KMS-11 (cell line): ENCODE results near the gene CEL.
A peak's percentile ranks its signal among the peaks of the same experiment; 100 is the strongest.

Source experiments
- H2AFZ ChIP-seq: fragments of 200-600 bp; sonication (generic); 2 replicates; pipeline ENCODE4 v1.6.1; 2016; ENCODE audit warnings: antibody characterized with exemption, mixed run types, low read depth
- H3K27ac ChIP-seq: fragments of 200-600 bp; sonication (generic); 2 replicates; pipeline ENCODE4 v1.6.1; 2016; ENCODE audit warnings: mild to moderate bottlenecking, mixed run types
- H3K27me3 ChIP-seq: fragments of 200-600 bp; sonication (generic); 2 replicates; pipeline ENCODE4 v1.6.1; 2017; ENCODE audit warnings: mild to moderate bottlenecking, low read depth, mixed run types, moderate library complexity; ENCODE audit not compliant: insufficient read depth
- H3K36me3 ChIP-seq: fragments of 200-600 bp; sonication (generic); 2 replicates; pipeline ENCODE4 v1.6.1; 2017; ENCODE audit warnings: mild to moderate bottlenecking, mixed run types; ENCODE audit not compliant: insufficient read depth
- H3K4me1 ChIP-seq: fragments of 200-600 bp; sonication (generic); 2 replicates; pipeline ENCODE4 v1.6.1; 2016; ENCODE audit warnings: mild to moderate bottlenecking, low read depth, mixed run types; ENCODE audit not compliant: poor library complexity, severe bottlenecking
- H3K4me2 ChIP-seq: fragments of 200-600 bp; sonication (generic); 2 replicates; pipeline ENCODE4 v1.7.0; 2016; ENCODE audit warnings: mild to moderate bottlenecking, mixed run types
- H3K4me3 ChIP-seq: fragments of 200-600 bp; sonication (generic); IDR thresholded peaks from 2 replicates; pipeline ENCODE4 v1.6.1; 2017; ENCODE audit warnings: low read depth, low read length, mixed read lengths; ENCODE audit not compliant: insufficient read depth
- H3K79me2 ChIP-seq: fragments of 200-600 bp; sonication (generic); 2 replicates; pipeline ENCODE4 v1.6.1; 2016; ENCODE audit warnings: low read depth, mixed run types; ENCODE audit not compliant: insufficient read depth
- H3K9ac ChIP-seq: fragments of 200-600 bp; sonication (generic); 2 replicates; pipeline ENCODE4 v1.6.1; 2016; ENCODE audit warnings: mild to moderate bottlenecking, mixed run types
- H4K20me1 ChIP-seq: fragments of 200-600 bp; sonication (generic); 2 replicates; pipeline ENCODE4 v1.6.1; 2016; ENCODE audit warnings: mild to moderate bottlenecking, mixed run types; ENCODE audit not compliant: insufficient read depth
- TF ChIP-seq, protein P1 (sequence below): fragments of 200-600 bp; sonication (generic); conservative IDR thresholded peaks from 2 replicates; pipeline ENCODE4 v1.6.1; 2017; ENCODE audit warnings: low read depth, mild to moderate bottlenecking, antibody characterized with exemption, low read length, moderate library complexity, mixed read lengths

CEL gene

DNA sequence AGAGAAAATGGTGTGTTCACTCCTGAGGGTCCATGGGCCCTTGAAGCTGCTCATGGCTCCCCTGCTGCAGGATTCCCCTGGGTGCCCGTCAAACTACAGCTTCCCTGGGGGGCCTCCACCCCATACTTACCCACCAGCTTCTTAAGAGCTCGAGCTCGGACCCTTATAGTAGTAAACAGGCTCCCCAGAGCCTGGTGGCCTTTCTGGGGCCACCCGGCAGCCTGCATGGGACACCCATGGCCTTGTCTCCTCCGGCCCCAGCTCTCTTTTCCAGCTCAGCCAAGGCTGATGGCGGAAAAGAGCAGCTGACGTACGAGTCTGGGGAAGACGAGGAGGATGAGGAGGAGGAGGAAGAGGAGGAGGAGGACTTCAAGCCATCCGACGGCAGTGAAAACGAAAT, 4.2 kb upstream of the CEL start:
- H3K27ac ChIP-seq, result no peak overlapping the region
- H3K4me1 ChIP-seq, result peaks cover 29% of the 10 kb centered on the region
- no peak overlapping the region for H3K4me3 ChIP-seq
- no peaks in the 10 kb centered on the region for H3K36me3 ChIP-seq
- no peaks in the 10 kb centered on the region for H3K79me2 ChIP-seq
- no peak overlapping the region for H2AFZ ChIP-seq
- no peak overlapping the region for H3K4me2 ChIP-seq
- no peak overlapping the region for H3K9ac ChIP-seq
- H3K27me3 ChIP-seq, result no peaks in the 10 kb centered on the region
- TF ChIP-seq, protein P1, sequence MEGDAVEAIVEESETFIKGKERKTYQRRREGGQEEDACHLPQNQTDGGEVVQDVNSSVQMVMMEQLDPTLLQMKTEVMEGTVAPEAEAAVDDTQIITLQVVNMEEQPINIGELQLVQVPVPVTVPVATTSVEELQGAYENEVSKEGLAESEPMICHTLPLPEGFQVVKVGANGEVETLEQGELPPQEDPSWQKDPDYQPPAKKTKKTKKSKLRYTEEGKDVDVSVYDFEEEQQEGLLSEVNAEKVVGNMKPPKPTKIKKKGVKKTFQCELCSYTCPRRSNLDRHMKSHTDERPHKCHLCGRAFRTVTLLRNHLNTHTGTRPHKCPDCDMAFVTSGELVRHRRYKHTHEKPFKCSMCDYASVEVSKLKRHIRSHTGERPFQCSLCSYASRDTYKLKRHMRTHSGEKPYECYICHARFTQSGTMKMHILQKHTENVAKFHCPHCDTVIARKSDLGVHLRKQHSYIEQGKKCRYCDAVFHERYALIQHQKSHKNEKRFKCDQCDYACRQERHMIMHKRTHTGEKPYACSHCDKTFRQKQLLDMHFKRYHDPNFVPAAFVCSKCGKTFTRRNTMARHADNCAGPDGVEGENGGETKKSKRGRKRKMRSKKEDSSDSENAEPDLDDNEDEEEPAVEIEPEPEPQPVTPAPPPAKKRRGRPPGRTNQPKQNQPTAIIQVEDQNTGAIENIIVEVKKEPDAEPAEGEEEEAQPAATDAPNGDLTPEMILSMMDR, result no peak
- no peaks in the 10 kb centered on the region for H4K20me1 ChIP-seq

DNA sequence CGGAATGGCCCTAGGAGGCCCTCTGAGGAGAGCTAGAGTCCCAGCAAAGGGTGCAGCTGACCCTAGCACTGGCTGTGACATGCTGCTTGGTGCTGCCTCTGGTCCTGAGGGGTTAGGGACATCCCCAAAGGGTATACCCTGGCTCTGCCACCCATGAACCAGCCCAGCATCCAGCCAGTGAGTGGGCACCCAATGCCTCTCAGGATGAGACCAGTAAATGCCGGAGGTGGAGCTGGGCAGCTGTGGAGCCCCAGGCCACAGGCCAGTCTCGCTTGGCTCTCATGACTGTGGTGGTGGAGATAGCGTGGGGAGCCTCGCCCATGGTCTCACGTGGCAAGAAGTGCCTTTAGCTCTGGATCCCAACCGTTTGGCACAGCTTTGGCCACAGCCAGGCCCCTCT, 3.7 kb upstream of the CEL start:
- no peaks in the 10 kb centered on the region for H3K79me2 ChIP-seq
- H3K27ac ChIP-seq, result no peak overlapping the region
- peak overlapping the region; percentile 42; the same call in 1 of the 2 replicates for H3K4me2 ChIP-seq
- TF ChIP-seq, protein P1, result no peak
- H3K27me3 ChIP-seq, result no peaks in the 10 kb centered on the region
- no peak overlapping the region for H2AFZ ChIP-seq
- H3K4me3 ChIP-seq, result no peak overlapping the region
- H3K36me3 ChIP-seq, result no peaks in the 10 kb centered on the region
- H3K4me1 ChIP-seq, result peaks cover 29% of the 10 kb centered on the region
- no peak overlapping the region for H3K9ac ChIP-seq
- no peaks in the 10 kb centered on the region for H4K20me1 ChIP-seq

DNA sequence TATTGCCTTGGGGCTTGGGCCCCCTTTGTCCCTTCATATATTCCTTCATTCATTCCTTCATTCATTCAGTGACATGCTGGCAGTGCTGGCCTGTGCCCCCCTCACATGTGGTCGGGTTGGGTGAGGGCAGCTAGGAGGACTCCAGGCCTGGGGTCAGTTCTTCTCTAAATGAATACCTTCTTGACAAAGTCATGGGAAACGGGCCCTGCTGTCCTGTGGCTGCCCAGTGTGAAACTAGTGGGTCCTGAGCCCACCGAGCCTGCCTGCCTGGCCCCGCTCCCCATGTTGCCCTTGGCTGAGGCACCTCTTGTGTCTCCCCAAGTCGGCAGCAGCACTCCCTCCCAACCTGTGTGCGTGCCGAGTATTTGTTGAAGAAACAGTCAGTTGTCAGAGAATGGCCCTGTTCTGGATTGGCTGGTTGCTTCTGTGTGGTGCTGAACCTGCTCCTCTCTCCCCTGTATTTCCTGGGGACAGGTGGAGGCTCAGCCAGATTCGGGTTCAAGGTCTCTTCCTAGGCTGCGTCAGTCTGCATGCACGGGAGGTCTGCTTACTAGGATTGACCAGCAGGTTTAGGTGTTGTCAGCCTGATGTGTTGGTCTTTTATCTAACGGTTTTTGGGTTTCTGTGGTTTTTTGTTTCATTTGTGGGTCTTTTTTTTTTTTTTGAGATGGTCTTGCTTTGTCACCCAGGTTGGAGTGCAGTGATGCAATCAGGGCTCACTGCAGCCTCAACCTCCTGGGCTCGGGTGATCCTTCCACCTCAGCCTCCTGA, 3.0 kb upstream of the CEL start:
- peak overlapping the region; percentile 32; the same call in 1 of the 2 replicates for H3K27ac ChIP-seq
- no peaks in the 10 kb centered on the region for H3K27me3 ChIP-seq
- no peaks in the 10 kb centered on the region for H4K20me1 ChIP-seq
- no peak overlapping the region for H2AFZ ChIP-seq
- no peak overlapping the region for H3K9ac ChIP-seq
- TF ChIP-seq, protein P1, result no peak
- peak overlapping the region; percentile 42; the same call in 1 of the 2 replicates for H3K4me2 ChIP-seq
- no peaks in the 10 kb centered on the region for H3K79me2 ChIP-seq
- H3K36me3 ChIP-seq, result no peaks in the 10 kb centered on the region
- no peak overlapping the region for H3K4me3 ChIP-seq
- peaks cover 29% of the 10 kb centered on the region for H3K4me1 ChIP-seq

DNA sequence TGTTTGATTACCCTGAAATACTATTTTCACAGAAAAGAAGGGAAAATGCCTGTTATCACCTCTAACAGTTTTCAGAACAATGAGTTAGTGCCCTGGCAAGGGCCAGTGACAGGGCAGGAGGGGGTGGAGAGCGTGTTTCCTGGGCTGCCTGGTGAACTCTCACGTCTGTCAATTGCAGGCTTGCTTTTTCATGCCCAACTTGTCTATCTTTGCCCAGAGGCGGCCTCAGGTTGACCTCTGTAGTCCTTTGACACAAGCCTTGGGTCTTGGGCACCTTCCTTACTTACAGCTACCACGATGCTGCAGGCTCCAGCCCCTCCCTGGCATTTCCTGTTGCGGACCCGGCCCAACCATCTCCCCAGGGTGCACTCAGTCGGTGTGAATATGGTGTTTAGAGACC, 2.2 kb upstream of the CEL start:
- H4K20me1 ChIP-seq, result no peaks in the 10 kb centered on the region
- H3K4me1 ChIP-seq, result peaks cover 29% of the 10 kb centered on the region
- no peaks in the 10 kb centered on the region for H3K27me3 ChIP-seq
- no peak overlapping the region; the same call in 1 of the 2 replicates for H3K4me2 ChIP-seq
- no peaks in the 10 kb centered on the region for H3K36me3 ChIP-seq
- H2AFZ ChIP-seq, result no peak overlapping the region
- no peaks in the 10 kb centered on the region for H3K79me2 ChIP-seq
- no peak overlapping the region for H3K4me3 ChIP-seq
- no peak overlapping the region for H3K9ac ChIP-seq
- H3K27ac ChIP-seq, result no peak overlapping the region
- TF ChIP-seq, protein P1, result no peak
